GM12878 (cell line): ENCODE results near the gene SIRT7. TPM values are rescaled to one million over a fixed set of nuclear protein-coding genes. Genes with fewer than 3 reads are reported as not detected.

Source experiments
- BCL11A ChIP-seq: IDR thresholded peaks from 2 replicates; pipeline ENCODE4 v1.6.1; 2011; ENCODE audit warnings: low read depth, low read length
- CBFB ChIP-seq: IDR thresholded peaks from 2 replicates; pipeline ENCODE4 v1.6.1; 2016; ENCODE audit warnings: antibody characterized with exemption, low read depth
- CBX3 ChIP-seq: fragments of 200-600 bp; sonication (generic); IDR thresholded peaks from 2 replicates; pipeline ENCODE4 v1.6.1; 2016; ENCODE audit warnings: low read depth, borderline replicate concordance
- CBX5 ChIP-seq: sonication (generic); IDR thresholded peaks from 2 replicates; pipeline ENCODE4 v1.6.1; 2016; ENCODE audit warnings: low read depth, moderate library complexity, mild to moderate bottlenecking, inconsistent platforms
- CREB1 ChIP-seq: IDR thresholded peaks from 2 replicates; pipeline ENCODE4 v1.6.1; 2012; ENCODE audit warnings: low read depth, mild to moderate bottlenecking, inconsistent platforms
- CUX1 ChIP-seq: IDR thresholded peaks from 2 replicates; pipeline ENCODE4 v1.6.1; 2012; ENCODE audit warnings: improper control_type of control experiment, low read depth, low read length; ENCODE audit not compliant: insufficient replicate concordance
- MEF2A ChIP-seq: IDR thresholded peaks from 2 replicates; pipeline ENCODE4 v1.6.1; 2011; ENCODE audit warnings: low read depth, mild to moderate bottlenecking, low read length, moderate library complexity; ENCODE audit not compliant: insufficient read depth
- MEF2B ChIP-seq: fragments of 450-650 bp; IDR thresholded peaks from 2 replicates; pipeline ENCODE4 v1.6.1; 2018; ENCODE audit warnings: mild to moderate bottlenecking, moderate library complexity; ENCODE audit not compliant: partially characterized antibody, poor library complexity, severe bottlenecking
- PAX5 ChIP-seq: IDR thresholded peaks from 2 replicates; pipeline ENCODE4 v1.6.1; 2011; ENCODE audit warnings: low read depth, low read length, borderline replicate concordance
- PAX8 ChIP-seq: fragments of 450-650 bp; IDR thresholded peaks from 2 replicates; pipeline ENCODE4 v1.6.1; 2017; ENCODE audit warnings: mild to moderate bottlenecking, moderate library complexity
- POLR2AphosphoS5 ChIP-seq: IDR thresholded peaks from 2 replicates; pipeline ENCODE4 v1.6.1; 2011; ENCODE audit warnings: mild to moderate bottlenecking, low read length, inconsistent platforms
- PRDM15 ChIP-seq: fragments of 450-650 bp; formaldehyde crosslinking; IDR thresholded peaks from 2 replicates; pipeline ENCODE4 v1.4.0; 2020; ENCODE audit warnings: mild to moderate bottlenecking, moderate library complexity
- RAD51 ChIP-seq: fragments of 450-650 bp; IDR thresholded peaks from 2 replicates; pipeline ENCODE4 v1.6.1; 2016; ENCODE audit warnings: moderate library complexity, mild to moderate bottlenecking, inconsistent platforms
- RFX5 ChIP-seq: IDR thresholded peaks from 2 replicates; pipeline ENCODE4 v1.6.1; 2011; ENCODE audit warnings: low read depth, low read length, improper control_type of control experiment
- STAT1 ChIP-seq: fragments of 450-650 bp; conservative IDR thresholded peaks from 2 replicates; pipeline ENCODE4 v1.6.1; 2014; ENCODE audit warnings: antibody characterized with exemption, mild to moderate bottlenecking
- TCF7 ChIP-seq: IDR thresholded peaks from 2 replicates; pipeline ENCODE4 v1.6.1; 2014; ENCODE audit warnings: antibody characterized with exemption, borderline replicate concordance
- ZNF207 ChIP-seq: fragments of 450-650 bp; IDR thresholded peaks from 2 replicates; pipeline ENCODE4 v1.6.1; 2014; ENCODE audit warnings: antibody characterized with exemption, mild to moderate bottlenecking, borderline replicate concordance
- ZNF217 ChIP-seq: fragments of 450-650 bp; IDR thresholded peaks from 2 replicates; pipeline ENCODE4 v1.6.1; 2017; ENCODE audit warnings: antibody characterized with exemption, mild to moderate bottlenecking
- ZNF274 ChIP-seq: IDR thresholded peaks from one replicate; pipeline ENCODE4 v1.8.0; 2011; ENCODE audit not compliant: insufficient read length, insufficient read depth
- polyA plus RNA-seq, 11 experiments: library from polyadenylated mRNA; depleted of rRNA in 4 of 11; unstranded in 6 of 11; stranded (reverse) in 5 of 11; fragments of >200 nt; fragmentation: Nextera tagmentation in 4 of 11; fragmentation: Illumina TruSeq in 1 of 11; extraction: Ambion mirVana in 4 of 11; extraction: Trizol in 1 of 11; gene quantifications; 1 replicate in 1 of 11; 2 replicates in 10 of 11; pipeline versions ENCODE4 v1.2.1 to v1.2.3, GENCODE V29; 2011 to 2016; ENCODE audit warnings: inconsistent platforms in 2 of 11, missing spikeins in 2 of 11, low read depth in 1 of 11
- total RNA-seq, 4 experiments: library from RNA; depleted of rRNA in 3 of 4; stranded (reverse); fragments of >200 nt in 3 of 4; fragmentation: Illumina TruSeq in 1 of 4; extraction: Trizol in 1 of 4; gene quantifications; 2 replicates each; pipeline versions ENCODE4 v1.2.1 to v1.2.3, GENCODE V29; 2013 to 2021
- TF ChIP-seq, protein P1 (sequence below): IDR thresholded peaks from 2 replicates; pipeline ENCODE4 v1.6.1; 2011; ENCODE audit warnings: mild to moderate bottlenecking, low read depth, low read length, moderate library complexity; ENCODE audit not compliant: insufficient replicate concordance

Gene SIRT7
- total and polyA plus RNA-seq, 10 of the 15 experiments (the other 5 are each of a cell fraction or from before 2014, with no cell fraction given) = 1.2 to 56.2 (median 22.7) TPM

DNA sequence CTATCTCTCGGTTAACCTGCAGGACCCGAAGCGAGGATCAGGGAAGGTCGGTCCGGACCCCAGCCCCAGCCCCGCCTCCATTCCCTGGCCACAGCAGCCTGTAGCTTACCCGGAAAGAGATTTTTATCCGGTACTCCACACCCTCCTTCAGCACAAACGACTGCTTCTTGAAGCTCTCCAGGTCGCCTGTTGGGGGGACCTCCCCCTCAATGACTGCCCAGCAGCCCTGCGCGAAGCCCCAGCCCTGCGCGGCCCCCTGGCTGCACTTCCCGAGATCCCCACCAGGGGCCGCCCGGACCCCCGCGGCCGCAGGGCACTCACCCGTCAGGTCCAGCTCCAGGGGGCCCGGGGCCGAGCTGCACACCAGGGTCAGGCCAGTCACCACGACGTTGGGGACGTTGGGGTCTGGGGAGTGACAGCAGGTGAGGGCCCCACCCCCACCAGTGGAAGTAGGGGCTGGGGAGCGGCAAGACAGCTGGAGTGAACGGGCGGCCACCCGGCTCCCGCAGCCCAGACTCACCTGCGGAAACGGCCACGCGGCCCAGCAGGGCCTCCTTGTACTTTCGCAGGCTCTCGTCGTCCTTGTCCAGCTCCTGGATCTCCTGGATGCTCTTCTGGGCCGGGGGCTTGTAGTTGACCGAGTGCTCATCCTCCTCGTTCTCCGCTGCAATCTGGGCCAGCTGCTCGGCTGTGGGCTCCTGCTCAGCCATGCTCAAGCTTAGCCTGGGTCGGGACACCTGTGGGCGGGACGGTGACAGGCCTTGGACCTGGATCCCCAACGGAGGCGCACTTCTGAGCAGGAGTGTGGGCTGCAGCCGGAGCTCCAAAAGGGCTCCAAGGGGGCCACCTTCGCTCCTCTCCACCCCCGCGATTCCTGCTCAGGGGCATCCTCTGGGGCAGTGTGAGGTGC is 48.5 kb downstream of the SIRT7 start (continued):
- TF ChIP-seq CUX1 (no peak), CBX5 (no peak), RFX5 (no peak), ZNF217 (no peak), MEF2A (no peak), ZNF274 (no peak), CBX3 (no peak), PRDM15 (CRISPR knock-in tag) (no peak), TCF7 (no peak), MEF2B (no peak), POLR2AphosphoS5 (peak; percentile 23; the same call in 1 of the 2 replicates), BCL11A (no peak), CBFB (no peak), CREB1 (no peak), PAX5 (no peak), STAT1 (no peak), PAX8 (no peak), ZNF207 (no peak), RAD51 (no peak)
- TF ChIP-seq, protein P1, sequence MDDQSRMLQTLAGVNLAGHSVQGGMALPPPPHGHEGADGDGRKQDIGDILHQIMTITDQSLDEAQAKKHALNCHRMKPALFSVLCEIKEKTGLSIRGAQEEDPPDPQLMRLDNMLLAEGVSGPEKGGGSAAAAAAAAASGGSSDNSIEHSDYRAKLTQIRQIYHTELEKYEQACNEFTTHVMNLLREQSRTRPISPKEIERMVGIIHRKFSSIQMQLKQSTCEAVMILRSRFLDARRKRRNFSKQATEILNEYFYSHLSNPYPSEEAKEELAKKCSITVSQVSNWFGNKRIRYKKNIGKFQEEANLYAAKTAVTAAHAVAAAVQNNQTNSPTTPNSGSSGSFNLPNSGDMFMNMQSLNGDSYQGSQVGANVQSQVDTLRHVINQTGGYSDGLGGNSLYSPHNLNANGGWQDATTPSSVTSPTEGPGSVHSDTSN = no peak
